Kidney epithelial cell (primary cell): ENCODE measurements around the gene ASTE1. TPM values are rescaled to one million over a fixed set of nuclear protein-coding genes. Genes with fewer than 3 reads are reported as not detected.
A peak's percentile ranks its signal among the peaks of the same experiment; 100 is the strongest.

Experiments
- DNase-seq: peaks from one replicate; pipeline ENCODE4 v3.0.0-alpha.2; 2010; ENCODE audit warnings: low read depth
- H3K27me3 ChIP-seq: 2 replicates; pipeline ENCODE4 v1.6.0; 2011; ENCODE audit warnings: low read length; ENCODE audit not compliant: control insufficient read depth, insufficient read depth
- H3K36me3 ChIP-seq: 2 replicates; pipeline ENCODE4 v1.5.1; 2011; ENCODE audit warnings: low read length; ENCODE audit not compliant: control insufficient read depth, insufficient read depth
- H3K4me3 ChIP-seq: 2 replicates; pipeline ENCODE4 v1.5.1; 2011; ENCODE audit warnings: low read depth, mild to moderate bottlenecking, control low read depth, low read length
- total RNA-seq: library from RNA; depleted of rRNA; stranded (reverse); fragments of >200 nt; gene quantifications from 2 replicates; pipeline ENCODE4 v1.2.3, GENCODE V29; 2015
- TF ChIP-seq, protein P1 (sequence below): IDR thresholded peaks from 2 replicates; pipeline ENCODE4 v1.5.1; 2011; ENCODE audit warnings: mild to moderate bottlenecking, moderate library complexity, low read length, control low read depth, inconsistent platforms; ENCODE audit not compliant: insufficient read depth, poor library complexity, severe bottlenecking

Gene ASTE1
- total RNA-seq, 1 donor from 2014 or later: 4.1 TPM

DNA sequence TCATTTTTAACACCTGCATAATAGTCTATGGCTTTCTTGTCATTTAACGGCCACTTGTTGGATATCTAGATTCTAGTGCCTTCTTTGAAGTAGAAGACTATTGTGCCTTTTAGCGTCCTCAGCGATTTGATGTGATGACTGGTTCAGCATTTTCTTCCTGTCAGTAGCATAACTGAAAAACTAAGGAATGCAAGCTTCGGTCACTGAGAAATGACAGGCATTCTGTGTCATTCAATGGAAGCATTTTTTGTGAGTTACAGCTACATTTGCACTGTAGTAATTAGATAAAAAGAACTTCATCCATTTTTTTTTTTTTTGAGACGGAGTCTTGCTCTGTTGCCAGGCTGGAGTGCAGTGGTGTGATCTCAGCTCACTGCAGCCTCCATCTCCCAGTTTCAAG lies 10.4 kb upstream of the ASTE1 start:
- TF ChIP-seq, protein P1, sequence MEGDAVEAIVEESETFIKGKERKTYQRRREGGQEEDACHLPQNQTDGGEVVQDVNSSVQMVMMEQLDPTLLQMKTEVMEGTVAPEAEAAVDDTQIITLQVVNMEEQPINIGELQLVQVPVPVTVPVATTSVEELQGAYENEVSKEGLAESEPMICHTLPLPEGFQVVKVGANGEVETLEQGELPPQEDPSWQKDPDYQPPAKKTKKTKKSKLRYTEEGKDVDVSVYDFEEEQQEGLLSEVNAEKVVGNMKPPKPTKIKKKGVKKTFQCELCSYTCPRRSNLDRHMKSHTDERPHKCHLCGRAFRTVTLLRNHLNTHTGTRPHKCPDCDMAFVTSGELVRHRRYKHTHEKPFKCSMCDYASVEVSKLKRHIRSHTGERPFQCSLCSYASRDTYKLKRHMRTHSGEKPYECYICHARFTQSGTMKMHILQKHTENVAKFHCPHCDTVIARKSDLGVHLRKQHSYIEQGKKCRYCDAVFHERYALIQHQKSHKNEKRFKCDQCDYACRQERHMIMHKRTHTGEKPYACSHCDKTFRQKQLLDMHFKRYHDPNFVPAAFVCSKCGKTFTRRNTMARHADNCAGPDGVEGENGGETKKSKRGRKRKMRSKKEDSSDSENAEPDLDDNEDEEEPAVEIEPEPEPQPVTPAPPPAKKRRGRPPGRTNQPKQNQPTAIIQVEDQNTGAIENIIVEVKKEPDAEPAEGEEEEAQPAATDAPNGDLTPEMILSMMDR: no peak
- DNase-seq: no peak
- H3K4me3 ChIP-seq: no peak overlapping the region
- H3K36me3 ChIP-seq: no peaks in the 10 kb centered on the region
- H3K27me3 ChIP-seq: no peaks in the 10 kb centered on the region

DNA sequence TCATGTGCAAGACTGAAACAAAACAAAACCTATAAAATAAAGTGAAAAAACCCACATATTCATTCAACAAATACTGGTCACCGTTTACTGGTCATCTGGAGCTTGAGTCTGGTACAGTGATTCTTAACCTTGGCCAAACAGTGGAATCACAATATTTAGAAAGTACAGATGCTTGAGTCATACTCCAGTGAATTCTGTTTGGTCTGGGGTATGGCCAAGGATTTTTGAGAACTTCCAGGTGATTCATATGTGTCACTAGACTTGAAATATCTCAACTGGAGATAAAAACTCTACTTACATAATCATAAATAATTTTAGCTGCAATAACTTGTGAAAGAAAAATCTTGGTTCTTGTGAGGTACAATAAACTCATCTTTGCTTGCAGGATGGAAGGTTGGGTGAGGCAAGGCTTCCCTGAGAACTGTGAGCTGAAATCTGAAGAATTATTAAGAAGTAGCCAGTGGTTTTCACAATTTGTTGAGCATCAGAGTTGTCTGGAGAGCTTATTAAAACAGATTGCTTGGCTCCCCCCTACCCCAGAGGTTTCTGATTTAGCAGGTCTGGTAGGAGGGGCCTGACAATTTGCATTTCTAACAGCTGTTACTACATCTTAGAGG lies 9.7 kb upstream of the ASTE1 start:
- TF ChIP-seq, protein P1: no peak
- no peak for DNase-seq
- Histone ChIP-seq H3K36me3 (no peaks in the 10 kb centered on the region), H3K27me3 (no peaks in the 10 kb centered on the region), H3K4me3 (no peak overlapping the region)

DNA sequence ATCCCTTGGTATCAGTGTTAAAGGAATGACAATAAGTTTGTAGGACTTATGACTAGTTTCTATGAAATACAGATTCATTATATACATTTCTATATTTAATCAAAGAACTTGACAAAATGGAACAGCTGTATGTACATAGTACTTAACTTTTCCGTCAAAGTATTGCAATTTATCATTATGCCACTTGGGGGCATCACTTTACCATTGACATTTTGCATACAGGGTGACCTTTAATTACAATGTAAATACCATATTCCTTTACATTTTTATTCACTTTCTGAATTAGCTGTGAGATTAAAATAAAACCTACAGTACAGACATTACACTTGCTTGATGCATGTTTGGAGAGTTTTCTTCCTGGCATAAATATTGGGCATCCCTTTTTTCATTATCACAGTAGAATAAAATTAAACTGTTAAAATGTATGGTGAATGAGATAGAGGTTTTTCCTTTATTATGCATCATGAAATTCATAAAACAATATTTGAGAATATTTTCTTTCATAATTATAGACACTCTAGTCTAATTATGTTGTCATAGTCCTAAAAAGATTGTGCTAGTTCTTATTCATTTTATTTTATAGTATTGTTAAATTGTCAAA lies 7.0 kb upstream of the ASTE1 start:
- Histone ChIP-seq H3K27me3 (no peaks in the 10 kb centered on the region), H3K4me3 (no peak overlapping the region), H3K36me3 (no peaks in the 10 kb centered on the region)
- no peak for DNase-seq
- TF ChIP-seq, protein P1: peak; percentile 54

DNA sequence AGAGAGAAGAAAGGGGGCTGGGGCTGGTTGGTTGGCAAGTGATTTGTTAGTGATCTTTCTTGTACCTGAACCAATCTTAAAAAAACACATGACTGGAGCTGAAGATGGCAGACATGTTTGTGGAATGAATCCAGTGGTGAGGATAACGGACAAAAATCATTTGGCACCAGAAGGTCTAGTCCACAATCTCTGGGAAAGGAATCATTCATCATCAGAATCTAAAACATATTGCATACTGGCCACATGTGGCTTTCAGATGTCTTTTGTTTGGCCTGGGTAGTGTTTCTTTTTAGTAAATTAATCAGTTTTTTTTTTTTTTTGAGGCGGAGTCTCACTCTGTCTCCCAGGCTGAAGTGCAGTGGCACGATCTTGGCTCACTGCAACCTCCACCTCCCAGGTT lies 5.0 kb upstream of the ASTE1 start:
- no peak overlapping the region for H3K4me3 ChIP-seq
- TF ChIP-seq, protein P1: no peak
- H3K36me3 ChIP-seq: no peaks in the 10 kb centered on the region
- H3K27me3 ChIP-seq: no peaks in the 10 kb centered on the region
- no peak for DNase-seq

DNA sequence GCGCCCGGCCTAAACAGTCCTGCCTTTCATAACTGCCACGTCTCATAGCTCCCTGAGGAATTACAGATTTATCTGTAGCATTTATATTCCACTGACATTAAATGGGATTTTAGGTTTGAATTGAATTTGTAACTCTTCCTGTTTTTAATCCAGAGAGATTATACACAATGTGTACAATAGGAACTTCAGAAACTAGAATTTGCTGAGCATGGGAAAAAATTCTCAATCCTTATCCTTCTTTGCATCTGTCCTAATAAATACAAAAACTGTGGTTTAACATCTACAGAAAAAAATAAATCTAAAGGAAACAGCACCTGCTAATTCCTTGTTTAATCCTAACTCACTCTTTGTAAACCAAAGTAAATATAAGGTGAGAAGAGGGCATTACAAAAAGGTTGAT lies 2.2 kb upstream of the ASTE1 start:
- DNase-seq: no peak
- Histone ChIP-seq H3K27me3 (no peaks in the 10 kb centered on the region), H3K36me3 (no peaks in the 10 kb centered on the region), H3K4me3 (no peak overlapping the region)
- TF ChIP-seq, protein P1: no peak

DNA sequence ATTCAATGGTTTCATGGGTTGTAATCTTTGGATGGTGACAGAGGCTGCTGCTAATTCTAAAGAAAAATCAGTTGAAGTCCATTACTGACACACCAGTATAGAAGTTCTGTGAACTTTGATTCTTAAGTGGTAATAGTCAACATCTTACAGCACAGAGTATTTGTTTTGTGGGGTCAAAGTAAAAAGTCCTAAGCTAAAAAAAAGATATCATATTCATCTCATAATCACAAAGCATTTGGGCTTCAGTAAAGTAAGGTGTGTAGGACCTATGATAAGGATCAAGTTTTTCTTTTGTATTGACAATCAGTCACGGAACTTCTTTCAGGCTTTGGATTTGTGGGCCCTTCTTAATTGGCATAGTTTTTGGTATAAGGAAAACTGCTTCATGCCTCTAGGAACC lies 1.1 kb downstream of the ASTE1 start:
- no peak for DNase-seq
- TF ChIP-seq, protein P1: no peak
- Histone ChIP-seq H3K36me3 (no peaks in the 10 kb centered on the region), H3K27me3 (no peaks in the 10 kb centered on the region), H3K4me3 (no peak overlapping the region)
